GM21515 (cell line): ENCODE measurements around the gene EXOC4.

Experiments used
- ATAC-seq: cut with Tn5 transposase; IDR thresholded peaks from one replicate; pipeline ENCODE4 v1.9.1; 2021; ENCODE audit not compliant: unreplicated experiment

Gene EXOC4

DNA sequence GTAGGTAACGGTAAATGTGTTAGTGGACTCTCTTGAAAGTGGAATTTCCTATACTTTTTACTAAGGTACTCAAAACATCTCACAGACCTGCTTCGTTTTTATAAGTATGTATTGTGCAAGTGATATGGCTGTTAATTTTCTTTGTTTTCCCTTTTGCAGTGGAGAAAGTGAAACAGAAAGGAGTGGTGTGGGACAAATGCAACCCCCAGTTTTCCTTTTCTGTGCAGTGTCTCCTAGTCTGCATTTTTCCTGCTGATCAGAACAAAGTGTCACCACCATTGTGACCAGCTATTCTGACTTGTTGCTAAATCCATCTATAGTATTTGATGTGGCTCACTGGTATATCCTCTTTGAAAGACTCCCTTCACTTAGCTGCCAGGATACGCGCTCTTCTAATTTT lies 410.0 kb downstream of the EXOC4 start:
- ATAC-seq, result no peak

DNA sequence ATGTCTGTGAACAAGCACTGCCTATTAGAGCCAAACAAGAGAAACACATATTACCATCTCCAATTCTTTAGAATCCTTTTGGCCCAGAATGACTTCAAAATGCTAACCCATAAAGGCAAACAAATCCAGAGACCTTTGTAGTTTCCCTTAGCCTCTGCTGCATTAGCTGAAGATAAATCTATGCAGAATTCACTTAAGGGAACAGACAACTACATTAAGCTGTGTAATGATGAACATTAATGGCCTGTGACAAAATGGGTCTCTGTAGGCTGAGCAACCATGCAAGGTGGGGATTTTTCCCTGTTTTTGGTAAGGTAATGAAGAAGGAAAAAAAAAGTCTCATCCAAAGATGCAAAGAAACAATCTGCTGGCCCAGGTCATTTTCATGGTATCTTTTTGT lies 411.6 kb downstream of the EXOC4 start:
- no peak for ATAC-seq

DNA sequence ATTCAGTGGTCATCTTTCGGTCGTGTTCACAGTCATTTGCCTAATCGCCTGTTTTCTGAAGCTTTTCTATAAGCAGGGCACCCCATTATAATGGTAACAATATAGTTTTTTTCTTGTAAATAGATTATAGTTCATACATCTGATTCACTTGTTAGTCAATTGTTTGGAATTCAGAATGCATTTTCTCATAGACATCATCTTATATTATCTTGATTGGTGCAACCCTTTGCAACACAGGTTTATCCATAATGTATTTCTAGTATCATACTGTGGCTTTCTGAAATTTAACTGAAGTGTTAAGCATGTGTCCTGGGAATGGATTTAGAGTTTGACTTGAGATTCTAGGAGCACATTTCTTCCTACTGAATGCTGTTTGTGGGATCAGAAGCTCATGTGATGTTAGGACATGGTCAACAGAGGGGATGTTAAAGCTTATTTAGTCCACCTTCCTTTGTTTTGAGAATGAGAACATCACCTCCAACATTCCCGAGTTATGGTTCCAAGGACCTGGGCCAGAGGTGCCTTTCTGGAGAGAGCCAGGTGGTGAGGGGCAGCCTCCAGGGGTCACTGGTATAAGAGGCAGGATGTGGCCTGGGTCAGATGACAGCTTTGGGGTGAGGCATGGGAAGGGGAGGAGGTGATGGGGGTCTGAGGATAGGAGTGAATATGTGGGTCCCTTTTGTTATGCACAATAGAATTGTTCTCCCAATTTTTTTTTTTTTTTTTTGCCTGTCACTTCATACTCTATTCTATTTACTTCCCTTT lies 415.6 kb downstream of the EXOC4 start:
- no peak for ATAC-seq

DNA sequence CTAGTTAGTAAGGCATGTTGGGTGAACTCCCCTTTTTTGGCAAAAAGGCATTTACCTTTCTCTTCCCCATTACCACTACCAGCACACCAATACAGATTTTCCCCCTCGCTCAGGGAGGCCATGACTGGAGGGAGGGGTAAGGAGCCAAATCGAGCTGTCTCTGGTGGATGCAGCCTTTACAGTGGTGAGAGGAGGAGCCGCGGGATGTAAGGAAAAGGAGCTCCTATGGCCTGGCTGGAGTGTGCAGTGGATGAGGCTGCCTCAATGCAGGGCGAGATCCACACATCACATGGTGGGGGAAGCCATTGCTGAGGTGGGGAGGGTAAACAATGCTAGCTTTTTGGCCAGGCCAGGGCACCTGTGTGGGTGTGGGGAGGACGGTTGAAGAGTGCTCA lies 416.2 kb downstream of the EXOC4 start:
- ATAC-seq, result no peak

DNA sequence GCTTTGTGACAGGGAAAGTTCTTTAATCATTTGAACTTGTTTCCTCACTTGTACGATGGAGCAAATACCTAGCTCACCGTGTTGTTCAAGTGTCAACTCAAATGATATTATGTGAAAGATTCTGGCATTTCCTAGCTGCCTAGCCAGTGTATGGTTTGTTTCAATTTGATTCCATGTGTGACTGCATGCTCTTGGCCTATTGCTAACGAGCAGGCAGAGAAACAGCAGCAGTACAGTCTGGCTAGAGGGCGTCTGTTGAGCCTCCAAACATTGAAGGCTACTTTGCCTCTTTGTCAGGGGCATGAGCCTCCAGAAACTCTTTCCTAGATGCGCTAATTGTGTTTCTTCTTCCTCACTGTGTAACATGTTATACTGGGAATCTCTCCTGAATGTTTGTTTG lies 417.4 kb downstream of the EXOC4 start:
- no peak for ATAC-seq

DNA sequence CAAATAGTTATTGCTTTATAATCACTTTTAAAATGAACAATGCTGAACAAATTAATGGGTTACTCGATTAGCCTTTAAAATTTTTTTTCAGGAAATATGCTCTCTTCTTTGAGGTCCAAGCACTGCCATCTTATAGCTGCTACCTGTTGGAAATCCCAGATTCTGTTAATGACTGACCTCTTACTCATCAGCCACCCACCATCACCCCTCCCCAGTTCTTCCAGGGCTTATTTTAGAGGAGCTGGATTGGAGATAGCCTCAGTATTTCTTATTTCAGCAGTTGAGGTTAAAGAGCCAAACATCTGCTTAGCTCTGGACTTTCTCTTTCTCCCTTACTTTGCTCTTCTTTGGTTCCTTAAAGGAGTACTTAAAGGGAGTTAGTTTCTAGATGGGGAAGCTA lies 420.0 kb downstream of the EXOC4 start:
- ATAC-seq, result no peak

DNA sequence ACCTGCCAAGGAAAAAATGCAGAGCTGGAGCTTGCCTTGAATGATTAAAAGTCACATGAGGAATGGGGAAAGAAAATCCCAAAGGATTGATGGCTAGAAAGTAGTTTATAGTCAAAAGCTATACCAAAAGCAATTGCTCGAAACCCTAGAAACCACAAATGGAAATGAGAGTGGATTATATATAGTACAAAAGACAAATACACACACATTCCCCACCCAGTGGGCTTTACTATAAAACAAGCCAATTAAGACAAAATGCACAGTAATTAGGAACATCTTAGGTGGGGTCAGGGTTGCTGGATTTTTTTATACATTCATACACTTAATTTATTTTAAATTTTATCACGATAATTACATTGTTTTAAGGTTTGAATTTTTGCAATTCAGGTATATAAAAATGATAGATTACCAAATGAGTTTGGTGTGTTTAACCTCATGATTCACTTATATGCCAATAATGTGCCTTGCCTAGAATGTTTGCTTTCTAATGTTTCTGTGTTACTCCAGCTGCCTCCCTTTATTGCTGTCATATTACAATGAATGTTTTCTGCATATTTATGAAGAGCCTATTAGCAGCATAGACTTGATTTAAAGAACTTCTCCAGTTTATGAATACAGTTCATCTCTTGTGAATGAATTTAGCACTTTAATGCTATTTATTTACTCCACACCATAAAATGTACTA lies 421.3 kb downstream of the EXOC4 start:
- no peak for ATAC-seq

DNA sequence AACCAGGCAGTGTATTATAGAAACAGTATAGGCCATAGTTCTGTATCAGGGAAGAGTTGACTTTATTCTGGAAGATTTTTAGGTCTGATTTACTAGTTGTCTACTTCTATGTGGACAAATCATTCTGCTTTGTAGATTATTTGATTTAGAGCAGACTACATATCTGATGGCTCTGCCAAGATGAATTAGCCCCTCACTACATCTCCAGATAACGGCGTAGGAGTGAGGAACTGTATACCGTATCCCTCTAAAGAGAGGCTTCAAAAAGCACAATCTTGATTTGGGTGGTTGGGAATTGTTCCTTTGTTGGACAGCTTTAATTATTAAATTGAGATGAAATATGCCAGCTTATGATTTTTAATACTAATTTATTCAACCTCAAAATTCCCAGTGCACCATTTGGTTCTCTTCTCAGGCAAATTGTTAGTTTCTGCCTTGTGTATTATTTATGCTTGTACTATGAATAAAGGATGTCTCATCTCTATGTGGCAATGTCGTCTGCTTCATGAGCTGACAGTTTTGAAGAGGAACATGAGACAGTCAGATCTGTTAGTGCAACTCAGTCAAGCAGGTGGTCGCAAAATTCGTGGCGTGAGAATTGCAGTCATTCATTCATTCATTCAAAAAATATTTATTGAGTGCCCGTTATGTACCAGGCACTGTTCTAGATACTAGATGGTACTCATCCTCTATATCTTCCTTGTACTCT lies 422.8 kb downstream of the EXOC4 start:
- ATAC-seq, result no peak

DNA sequence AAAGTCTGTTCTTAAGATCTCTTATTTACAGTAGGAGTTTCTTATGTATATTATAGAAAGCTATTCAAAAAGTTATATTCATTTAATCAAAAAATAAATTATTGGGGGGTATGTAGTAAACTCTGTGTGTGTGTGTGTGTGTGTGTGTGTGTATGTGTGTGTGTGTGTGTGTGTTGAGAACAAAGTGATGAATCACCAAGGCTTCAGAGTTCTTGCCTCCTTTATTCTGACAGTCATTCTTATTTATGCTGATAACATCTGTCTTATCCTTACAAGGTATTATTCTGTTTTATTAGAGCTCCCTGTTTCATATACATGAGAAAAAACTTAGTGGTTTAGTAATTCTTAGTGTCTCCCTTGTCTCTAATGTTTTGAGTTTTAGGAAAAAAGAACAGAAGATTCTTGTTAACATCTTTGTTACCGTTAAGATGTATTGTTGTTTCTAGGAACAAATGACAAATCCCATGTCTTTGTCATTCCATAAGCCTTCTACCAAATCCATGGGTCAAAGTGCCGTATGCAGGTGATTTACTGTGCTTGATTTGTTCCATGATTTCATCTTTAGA lies 424.0 kb downstream of the EXOC4 start:
- no peak for ATAC-seq

DNA sequence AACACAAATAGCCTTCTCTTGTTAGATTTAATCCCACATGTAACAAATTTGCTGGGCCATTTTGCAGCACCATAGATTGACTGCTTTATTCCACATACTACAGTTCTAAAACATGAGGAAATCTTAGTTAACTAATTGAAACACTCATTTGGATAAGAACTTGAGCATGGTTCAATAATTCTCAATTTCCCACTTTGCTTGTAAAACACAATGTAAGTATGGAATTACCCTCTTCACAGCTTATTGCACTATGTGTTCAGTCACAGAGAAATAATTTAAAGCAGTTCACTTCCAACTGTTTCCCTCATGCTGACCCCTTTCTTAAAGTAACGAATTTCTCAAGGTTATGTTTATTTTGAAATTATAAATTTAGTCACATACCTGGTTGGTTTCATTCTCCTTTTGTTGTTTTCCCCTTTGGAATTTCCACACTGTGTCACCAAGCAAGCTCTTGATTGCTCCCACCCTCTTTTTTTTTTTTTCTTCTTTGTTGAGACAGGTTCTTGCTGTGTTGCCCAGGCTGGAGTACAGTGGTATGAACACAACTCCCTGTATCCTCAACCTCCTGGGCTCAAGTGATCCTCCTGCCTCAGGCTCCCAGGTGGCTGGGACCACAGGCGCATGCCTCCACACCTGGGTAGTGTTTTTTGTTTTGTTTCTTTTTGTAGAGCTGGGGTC lies 425.4 kb downstream of the EXOC4 start:
- ATAC-seq, result no peak

DNA sequence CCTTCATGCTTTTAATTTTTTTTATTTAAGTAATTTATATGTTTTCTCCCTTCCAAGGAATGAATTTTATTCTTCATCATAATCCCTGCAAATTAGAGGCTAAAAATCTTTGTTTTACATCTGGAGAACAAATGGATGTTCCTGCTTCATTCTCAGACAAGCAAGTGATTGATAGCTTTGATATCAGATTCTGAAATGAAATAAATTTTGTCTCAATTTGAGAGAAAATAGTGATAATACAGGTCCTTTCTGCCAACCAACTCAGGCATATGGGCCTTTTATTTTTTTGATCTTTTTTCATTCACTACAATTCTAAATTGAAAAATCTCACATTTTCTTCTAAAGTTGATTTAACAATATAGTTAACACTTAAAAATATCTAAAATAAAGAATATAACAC lies 427.1 kb downstream of the EXOC4 start:
- no peak for ATAC-seq

DNA sequence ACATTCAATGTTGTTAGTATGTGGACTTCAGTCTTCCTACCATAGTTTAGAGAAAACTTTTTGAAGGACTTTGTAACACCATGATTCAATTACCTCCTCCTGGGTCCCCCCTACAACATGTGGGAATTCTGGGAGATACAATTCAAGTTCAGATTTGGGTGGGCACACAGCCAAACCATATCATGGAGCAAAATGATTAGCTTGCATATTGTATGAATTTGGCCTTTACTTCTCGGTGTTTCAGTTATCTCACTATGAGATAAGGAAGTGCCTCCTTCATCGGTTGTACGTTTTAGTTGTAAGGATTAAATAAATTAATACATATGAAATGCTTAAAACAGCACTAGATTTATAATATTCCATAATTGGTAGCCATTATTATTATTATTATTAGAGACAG lies 428.7 kb downstream of the EXOC4 start:
- no peak for ATAC-seq

DNA sequence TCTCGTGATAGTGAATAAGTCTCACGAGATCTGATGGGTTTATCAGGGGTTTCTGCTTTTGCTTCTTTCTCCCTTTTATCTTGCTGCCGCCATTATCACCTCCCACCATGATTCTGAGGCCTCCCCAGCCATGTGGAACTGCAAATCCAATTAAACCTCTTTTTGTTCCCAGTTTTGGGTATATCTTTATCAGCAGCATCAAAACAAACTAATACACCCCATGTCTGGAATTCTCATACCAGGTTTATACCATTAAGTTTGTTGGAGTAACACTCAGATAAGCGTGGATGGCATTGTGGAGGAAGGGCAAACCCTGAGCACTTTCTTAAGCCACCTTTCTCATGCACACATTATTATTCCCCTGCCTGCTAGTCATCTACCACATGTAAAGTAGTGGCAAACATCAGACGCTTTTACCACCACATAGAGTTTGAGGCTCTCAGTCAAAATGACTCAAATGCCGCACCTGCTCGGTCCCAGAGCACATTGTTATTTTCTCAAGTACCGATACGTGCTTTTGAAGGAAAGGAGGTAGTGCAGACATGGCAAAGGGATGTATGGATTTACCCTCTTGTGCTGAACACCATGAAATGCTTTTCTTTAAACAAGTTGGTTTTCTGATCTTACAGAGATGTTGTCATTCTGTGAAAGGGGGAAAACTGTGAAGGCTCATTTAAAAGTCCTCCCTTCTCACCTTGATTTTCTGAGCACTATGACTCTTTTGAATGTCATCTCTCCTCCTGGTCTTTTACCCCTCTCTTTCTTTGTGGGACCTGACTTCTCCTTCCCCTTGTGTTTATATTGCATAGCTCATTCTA lies 429.7 kb downstream of the EXOC4 start:
- ATAC-seq, result no peak

DNA sequence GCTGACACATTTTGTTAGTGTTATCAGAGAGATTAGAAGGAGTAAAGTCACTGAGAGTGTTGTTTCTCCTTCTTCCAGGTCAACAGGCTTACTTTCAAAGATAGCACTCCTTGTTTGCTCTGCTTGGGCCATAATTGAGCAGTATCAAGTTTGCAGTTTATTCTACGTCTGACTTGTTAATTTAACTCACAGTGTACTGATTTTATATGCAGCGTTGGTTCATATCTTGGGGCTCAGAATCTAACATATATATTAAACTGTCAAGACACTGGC lies 430.2 kb downstream of the EXOC4 start:
- no peak for ATAC-seq

DNA sequence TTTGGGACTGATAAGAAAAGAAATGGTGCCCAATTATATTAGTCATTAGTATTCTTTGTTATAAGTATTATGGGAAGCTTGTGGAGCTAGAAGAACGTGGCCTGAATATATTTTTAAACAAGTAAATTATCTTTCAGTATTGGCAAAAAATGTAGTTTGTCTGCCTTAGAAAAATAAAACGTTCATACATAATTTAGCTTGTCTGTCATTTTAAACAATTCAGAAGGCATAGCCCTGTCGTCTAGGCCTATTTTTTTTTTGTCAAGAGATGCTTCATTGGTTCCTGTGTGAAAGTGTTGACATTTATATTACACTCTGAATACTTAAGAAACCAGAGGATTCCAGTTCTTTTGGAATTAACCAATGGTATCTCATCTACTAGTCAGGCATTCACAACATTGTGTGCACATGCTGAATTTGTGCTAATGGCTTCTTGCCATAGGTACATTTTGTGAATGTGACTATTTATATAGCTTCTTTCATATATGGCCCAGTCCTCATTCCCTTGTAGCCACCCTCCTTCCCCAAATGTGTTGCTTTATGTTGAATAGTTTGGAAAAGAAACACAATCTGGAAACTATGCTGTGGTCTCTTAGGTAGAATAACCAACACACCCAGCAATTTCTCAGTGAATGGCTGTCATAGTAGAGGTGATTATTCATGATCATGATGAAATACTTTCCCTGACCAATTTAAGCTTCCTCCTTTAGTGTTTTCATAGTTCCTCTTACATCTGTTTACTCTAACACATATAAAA lies 435.8 kb downstream of the EXOC4 start:
- ATAC-seq, result no peak

DNA sequence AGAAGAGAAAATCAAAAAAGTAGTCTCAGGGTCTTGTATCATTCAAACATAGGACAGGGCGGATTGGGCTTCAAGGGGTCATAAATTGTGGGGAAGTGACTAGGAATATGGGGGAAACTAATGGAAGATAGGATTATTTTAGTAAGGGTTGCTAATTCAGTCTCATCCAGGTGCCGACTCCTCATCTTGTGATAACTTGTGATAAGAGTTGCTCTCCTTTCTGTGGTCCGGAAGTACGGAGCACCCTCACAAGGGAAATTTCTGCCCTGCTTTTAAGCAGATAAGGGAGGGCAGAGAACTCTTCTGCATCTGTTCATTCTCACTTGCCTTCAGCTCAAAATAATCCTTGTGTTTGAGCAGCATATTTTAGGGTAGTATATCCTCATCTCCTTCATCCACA lies 437.9 kb downstream of the EXOC4 start:
- ATAC-seq, result no peak

DNA sequence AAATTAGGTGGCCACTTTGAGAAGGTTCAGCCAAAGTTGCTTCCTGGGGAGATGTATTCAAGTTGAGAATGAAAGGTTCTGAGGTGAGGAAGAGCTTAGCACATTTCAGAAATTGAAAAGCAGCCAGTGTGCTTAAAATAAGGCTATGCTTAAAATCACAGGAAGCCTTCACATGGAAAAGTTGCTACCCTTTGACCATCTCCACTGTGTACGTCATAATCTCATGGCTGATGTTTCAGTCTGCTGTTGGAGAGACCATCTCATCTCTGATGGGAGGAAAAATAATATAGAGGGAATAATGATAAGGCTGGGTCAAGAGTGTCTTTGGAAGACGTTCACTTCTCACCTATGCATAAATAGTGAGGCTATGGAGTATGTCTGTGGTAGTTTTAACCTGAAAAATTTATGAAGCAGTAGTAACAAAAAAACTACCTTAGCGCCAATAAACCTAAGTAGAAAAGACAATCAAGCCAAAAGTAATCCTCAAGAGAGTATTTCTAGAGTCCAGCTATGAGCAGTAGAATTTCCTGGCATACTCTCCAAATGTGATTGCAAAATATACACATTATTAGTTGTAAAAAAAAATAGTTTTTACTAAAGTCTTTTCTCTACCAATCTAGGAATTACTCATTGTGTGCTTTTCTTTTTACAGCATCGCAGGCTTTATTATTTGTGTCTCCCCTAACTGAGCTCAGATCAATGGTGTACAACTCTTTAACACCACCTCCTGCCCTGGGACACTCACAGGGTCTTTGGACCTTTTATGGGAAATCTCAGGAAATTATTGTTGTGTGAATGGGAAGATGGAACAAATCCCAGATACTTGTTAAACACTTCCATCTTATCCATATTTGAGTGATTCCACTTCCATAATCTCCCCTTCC lies 439.1 kb downstream of the EXOC4 start:
- no peak for ATAC-seq

DNA sequence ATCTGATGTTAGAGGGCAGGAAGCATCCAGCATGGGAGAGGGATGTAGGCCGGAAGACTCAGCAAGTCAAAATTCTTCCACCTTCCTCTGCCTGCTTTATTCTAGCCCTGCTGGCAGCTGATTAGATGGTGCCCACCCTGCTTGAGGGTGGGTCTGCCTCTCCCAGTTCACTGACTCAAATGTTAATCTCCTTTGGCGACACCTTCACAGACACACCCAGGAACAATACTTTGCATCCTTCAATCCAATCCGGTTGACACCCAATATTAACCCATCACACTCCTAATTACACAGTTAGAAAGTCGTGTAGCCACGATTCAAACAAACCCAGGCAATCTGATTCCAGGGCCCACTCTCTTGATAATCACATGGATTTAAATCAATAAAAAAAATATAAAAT lies 440.4 kb downstream of the EXOC4 start:
- no peak for ATAC-seq

DNA sequence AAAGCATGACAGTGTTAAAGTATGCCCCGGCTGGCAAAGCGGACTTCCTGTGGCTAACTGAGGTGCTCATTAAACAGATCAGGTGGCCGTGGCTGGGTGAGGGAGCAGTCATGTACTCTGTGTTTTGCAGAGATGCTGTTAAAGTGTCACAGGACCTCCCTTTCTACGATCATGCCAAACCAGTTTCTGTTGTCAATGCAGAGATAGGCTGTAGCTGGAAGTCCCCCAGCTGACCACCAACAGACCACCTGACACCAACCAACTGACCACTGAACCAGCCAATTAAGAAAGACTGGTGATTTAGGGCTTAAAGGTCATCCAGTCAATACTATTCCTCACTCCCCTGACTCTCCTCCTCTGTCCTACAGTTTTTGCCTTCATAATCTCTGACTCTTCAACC lies 443.2 kb downstream of the EXOC4 start:
- ATAC-seq, result no peak
